ENCODE measurements around the gene PLAC1.

PLAC1 gene

DNA sequence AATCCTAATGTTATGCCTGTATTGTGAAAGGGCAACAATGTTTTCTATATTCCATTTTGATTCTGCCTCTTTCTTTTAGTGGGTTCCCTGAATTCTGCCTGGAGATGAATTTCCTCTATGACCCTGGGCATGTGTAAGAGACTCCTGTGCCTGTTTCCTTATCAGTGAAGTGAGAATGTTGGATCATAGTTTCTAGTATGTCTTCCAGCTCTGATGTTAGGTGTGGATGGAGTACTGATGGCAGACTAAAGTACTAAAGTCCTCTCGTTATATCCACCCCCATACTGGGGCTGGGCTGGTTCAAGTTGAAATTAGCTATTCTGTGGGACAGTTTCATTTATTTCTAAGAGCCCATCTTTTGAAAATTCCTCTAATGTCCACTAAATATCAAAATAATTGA lies 29.6 kb downstream of the PLAC1 start:
- no peak for DNase-seq

DNA sequence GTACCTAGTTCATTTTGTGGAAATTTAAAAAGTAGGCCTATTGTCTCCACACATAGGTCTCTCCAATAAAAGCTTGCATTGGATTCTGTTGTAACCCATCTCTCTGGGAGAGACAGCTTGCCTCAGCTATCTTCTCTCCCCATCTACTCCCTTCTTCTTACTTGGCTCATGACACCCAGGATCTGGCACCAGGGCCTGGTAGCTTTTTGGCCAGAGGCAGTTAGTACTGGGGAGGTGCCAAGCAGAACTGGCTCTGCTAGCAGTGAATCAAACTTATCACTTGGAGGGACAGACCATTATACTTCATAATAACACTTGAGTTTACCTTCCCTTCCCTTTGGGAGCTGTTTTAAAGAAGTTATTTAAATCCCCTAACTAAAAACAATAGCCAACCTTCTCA lies 31.8 kb downstream of the PLAC1 start:
- DNase-seq: no peak

DNA sequence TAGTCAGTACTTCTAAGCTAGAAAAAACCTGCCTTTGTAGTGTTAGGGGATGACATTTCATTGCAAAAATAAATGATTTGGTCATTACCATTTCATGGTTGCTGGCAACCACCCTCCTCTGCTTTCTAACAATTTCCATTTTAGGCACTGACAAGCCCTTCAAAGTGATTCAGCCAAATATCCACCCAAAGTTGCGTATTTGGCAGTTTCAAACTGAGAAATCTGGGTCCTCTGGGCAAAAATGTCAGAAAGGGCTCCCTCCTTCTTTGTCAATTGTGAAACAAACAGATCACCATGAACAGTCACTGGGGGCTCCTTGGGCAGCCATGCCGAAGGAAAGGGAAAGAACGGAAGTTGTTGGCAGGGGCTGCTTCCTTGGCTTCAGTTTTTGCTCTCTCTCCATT lies 33.0 kb downstream of the PLAC1 start:
- DNase-seq: no peak

DNA sequence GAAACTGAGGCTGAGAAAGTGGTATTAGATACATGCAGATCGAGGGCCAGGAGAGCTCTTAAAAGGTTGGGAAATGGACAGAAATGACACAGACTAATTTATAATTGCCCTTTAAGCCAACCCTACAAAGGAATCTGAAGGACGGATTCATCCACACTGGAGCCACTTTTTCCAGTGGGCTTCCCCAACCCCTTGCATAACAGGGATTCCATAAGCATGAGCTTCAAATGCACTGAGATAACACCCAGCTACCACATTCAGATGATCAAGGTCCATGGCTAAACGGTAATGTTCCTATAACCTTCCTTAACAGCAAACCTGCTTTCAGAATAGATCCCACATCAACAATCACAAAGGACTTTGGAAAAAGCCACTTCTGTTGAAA lies 34.2 kb downstream of the PLAC1 start:
- no peak for DNase-seq

DNA sequence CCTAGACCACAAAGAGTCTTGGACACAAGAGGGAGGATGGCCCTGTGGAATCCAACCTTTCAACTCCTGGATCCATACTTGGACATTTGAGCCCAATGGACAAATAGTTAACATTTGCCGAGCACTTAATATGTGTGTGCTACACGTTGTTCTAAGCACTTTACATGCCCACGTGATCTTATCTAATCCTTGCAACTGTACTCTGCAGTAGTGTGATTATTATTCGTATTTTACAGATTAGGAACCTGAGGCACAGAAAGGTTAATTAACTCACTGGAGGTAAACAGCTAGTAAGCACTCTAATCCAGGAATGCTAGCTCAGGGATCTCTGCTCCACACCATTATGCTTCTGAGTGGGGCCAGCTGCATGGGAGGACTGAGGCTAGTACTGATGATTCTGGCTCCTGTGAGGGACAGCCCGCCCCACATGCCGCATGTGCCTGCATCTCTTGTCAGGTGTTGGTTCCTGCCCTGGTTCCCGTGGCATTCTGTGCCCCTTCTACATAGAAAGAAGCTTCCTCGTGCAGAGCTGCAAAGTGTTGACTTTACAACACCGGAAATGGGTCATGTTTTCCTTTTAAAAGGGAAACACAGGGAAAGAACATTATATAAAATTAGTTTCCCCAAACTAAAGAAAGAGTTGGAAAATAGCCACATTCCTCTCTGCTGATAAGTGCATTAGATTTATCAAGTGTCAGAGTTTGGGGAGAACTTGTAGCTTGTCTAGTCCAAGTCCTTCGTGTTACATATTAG lies 34.8 kb downstream of the PLAC1 start:
- DNase-seq: no peak

DNA sequence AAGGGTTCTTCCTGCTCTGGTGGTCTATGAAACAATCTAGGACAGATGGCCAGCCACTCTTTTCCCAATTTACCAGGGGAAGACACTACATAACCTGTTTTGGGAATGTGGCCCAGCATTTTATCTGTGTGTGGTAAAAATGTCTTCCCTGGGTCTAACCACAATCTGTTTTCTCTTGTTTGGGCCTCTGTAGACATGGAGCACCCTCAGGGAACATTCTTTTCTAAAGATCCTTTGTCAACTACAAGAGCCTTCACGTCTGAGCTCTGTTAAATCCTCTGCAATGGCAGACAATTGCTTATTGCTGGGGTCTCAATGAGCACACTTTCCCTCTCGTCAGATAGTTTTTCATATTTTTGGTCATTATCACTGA lies 35.5 kb downstream of the PLAC1 start:
- no peak for DNase-seq

DNA sequence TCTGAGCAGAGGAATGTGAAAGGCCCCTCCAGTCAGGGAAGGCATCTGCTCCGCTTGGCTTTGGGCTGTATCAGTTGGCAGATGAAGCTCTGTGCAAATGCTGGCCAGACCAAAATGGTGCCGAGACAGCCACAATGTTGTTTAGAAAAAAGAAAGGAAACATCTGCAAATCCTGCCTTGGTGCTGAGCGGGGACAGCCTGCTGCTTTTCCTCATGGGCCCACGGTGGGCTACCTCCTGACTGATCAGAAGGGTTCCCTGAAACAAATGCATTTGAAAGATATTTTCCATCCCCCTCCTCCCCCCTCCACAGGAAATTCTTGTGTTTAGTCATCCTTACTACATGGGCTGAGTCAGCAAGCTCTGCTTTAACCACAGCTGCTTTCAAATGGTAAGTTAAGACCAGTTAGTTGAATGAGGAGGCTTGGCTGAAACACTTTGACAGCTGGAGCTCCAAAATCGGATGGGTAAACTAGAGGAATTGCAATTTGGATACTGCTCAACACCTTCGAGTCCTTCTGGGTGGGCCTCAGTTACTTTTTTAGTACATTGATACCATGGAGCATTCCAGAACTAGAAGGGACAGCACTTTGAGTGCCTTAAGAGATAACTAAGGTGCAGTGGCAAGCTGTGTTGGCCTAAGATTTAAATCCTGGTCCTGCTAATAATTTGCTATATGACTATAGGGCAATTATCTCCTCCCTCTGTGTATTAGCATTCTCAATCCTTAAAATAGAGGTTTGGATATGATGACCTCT lies 36.0 kb downstream of the PLAC1 start:
- DNase-seq: no peak

DNA sequence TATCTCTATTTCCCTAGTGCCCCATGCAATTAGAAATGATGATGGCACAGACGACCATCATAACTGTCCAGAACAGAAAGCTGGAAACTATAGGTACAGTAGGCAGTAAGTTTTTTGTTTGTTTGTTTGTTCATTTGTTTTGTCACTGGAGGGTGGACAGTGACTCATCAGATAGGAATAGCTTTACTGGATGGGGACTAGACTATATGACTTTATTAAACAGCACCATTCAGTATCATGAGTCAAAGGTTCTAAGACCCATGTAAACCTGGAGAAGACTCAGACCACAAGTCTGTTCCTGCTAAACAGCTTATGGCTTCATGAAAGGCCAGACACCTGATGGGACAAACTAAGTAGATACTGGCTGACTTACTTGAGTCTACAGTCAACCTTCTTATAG lies 38.4 kb downstream of the PLAC1 start:
- DNase-seq: no peak

DNA sequence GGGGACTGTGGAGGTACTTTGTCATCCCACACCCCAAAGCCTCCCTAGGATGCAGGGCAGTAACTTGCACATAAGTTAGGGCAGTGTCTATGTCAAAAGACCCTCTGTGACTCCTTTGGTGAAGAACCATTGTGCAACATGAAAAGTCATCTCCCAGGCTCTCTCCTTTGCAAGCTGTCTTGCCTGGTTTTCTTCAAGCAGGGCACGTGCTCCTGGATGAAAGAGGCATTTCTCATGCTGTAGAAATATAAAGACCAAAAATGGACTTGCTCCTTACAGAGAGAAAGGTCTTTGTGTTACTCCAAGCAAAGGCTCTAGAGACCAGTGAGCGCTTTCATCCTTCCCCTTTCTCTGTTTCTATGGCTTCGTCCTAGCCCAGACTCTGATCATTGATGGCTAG lies 44.9 kb downstream of the PLAC1 start:
- no peak for DNase-seq

DNA sequence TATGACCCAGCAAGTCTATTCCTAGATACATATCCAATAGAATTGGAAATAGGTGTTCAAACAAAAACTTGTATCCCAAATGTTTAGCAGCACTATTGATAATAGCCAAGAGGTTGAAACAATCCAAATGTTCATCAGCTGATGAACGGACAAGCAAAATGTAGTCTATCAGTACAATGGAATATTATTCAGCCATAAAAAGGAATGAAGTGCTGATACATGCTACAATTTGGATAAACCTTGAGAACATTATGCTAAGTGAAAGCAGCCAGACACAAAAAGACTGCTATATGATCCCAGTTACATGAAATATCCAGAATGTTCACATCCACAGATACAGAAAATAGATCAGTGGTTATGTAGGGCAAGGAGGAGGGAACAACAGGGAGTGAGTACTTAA lies 50.1 kb downstream of the PLAC1 start:
- no peak for DNase-seq

DNA sequence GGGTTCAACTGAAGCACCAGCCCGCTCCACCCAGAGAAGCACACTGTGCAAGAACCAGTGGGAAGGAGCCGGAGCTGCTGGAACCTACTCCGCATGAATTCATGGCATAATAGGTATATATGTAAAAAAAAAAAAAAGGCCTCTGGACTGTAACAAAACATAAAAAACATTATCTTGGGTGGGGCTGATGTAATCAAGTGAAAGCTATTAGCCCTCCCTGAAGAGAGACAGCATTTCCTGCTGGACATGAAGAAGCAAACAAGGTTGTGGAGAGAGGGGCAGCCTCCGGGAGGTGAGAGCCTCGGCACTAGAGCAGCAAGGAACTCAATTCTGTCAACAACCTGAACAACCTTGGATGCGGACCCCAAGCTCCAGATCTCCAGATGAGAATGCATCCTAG lies 50.7 kb downstream of the PLAC1 start:
- no peak for DNase-seq

DNA sequence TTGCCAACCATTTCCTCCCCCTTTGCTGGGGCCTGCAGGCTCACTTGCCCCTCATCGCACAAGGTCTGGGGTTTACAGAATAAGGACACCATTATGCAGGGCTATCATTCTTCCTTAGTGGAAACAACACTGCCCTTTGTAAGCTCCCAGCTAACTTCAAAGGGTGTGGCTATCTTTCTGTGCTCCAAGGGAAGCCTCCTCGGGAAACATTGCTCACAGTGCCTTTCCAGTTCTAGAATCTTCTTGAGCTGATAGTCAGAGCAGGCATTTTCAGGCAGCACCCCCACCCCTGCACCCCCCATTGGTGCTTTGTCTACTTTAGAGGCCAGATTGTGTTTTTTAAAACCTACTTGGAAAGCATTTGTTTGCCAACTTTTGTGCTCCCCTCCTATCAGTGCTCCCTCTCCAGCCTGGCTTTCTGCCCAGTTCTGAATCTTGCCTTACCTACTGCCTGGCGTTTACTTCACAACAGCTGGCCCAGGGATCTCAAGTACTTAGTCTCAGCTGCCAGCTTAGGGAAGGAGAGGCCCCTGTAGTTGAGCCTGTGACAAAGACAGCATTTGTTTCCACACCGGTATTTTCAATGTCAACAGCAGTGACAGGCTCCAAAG lies 53.5 kb downstream of the PLAC1 start:
- DNase-seq: no peak

DNA sequence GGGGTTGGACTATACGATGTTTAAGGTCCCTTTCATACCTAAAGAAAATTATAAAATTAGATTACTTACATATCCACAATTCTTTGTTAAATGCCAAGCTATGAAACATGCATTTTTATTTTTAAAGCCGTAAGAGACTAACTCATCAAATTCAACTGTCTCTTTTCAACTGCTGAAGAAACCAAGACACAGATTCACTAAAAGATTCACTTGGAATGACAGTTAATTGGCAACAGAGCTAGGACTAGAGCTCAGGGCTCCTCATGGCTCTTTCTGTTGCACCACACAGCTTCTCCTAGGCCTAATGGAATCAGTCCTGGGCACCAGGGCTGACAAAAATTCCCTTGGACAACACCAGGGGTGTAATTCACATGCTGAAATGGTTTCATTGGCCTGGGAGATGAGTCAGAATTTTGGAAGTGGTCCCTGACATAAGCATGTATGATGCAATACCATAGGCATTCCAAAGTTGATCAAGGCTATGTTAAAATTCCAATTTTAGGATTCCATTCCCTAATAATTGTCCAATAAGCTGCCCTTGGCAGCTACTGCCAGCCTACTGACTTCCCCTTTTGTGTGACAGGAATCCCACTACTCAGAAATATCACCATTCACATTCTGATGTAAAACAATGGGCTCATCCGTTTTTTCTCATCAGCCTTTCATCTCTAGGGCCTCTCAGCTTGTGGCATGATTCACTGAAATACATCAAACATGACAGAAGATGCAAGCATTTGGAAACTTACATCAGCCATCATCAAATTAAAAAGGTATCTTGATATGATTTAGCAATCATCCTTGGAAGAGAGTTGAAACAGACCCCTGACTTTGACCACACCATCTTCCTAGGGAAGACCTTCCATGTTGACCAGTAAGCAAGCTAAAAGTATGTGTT lies 54.2 kb downstream of the PLAC1 start:
- no peak for DNase-seq

DNA sequence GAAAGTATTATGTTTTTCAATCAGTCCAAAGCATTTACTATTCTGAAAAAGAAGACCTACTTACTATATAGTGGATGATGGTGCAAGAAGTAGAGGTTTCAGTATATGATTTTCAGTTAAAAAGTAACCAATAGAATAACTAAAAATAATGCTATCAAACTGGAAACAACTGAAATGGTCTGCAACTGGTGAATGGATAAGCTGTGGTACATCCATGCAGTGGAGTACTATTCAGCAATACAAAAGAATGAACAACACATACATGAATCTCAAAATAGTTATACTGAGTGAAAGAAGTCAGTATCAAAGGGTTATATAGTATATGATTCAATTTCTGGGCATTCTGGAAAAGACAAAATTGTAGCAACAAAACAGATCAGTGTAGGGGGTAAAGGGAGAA lies 55.9 kb downstream of the PLAC1 start:
- DNase-seq: no peak

DNA sequence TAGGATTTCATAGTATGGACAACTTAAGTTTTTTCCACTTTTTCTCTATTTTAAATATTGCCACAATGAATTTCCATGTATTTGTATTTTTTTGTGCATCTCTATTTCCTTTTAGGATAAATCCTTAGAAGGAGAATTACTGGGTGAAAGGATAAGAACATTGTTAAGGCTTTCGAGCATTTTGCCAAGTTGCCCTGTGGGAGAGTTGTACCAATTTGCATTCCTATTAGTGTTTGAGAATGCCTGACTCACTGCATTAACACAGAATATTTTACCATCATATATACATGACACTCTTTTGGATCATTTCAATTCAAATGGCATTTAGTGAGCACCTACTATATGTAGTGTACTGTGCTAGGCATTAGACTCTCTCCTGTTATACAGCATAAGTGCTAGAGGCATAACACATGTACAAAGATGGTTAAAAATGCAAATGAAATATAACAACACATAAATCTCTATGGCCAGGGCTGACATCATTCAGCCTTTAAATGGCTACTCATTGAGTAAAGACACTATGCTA lies 57.0 kb downstream of the PLAC1 start:
- no peak for DNase-seq

DNA sequence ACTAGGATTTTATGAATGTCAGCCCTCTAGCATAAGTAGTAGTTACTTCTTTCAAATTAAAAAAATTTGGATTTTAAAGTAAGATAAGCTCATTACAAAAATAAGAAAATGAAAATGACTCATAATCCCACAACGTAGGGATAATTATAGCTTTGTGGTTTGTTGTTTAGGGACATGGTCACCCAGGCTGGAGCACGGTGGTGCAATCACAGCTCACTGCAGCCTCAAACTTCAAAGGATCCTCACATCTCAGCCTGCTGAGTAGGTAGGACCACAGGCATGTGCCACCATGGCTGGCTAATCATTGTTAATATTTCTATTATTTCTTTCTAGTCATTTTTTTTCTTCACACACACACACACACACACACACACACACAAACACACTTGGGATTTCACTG lies 57.6 kb downstream of the PLAC1 start:
- DNase-seq: no peak

DNA sequence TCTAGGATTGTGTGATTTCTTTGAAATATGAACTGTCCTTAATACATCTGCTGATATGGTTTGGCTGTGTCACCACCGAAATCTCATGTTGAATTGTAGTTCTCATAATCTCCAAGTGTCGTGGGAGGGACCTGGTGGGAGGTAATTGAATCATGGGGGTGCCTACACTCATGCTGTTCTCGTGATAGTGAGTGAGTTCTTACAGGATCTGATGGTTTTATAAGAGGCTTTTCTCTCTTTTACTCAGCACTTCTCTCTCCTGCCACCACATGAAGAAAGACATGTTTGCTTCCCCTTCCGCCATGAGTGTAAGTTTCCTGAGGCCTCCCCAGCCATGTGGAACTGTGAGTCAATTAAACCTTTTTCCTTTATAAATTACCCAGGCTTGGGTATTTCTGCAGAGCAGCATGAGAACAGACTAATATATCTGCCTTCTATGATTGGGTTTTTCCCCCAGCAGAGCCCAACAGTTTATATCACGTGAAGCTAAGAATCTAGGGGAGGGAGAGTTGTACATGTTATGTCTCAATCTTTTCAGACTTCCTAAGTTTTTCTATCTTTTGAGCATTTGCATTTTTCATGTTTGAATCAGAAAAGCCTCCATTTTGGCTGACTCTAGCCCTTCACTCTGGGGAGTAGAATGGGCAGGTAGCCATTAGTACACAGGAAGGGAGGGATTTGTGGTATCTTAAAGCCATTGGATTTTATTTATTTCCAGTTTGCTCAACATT lies 58.9 kb downstream of the PLAC1 start:
- no peak for DNase-seq

DNA sequence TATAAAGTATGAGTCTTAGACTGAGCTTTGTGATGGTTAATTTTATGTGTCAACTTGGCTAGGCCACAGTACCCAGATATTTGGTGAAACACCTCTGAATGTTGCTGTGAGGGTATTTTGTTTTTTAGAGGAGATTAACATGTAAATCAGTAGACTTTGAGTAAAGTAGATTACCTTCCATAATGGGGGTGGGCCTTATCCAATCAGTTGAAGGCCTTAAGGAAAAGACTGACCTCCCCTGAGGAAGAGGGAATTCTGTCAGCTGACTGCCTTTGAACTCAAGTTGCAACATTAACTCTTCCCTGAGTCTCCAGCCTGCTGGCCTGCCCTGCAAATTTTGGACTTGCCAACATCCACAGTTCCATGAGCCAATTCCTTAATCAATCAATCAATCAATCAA lies 66.0 kb downstream of the PLAC1 start:
- DNase-seq: no peak

DNA sequence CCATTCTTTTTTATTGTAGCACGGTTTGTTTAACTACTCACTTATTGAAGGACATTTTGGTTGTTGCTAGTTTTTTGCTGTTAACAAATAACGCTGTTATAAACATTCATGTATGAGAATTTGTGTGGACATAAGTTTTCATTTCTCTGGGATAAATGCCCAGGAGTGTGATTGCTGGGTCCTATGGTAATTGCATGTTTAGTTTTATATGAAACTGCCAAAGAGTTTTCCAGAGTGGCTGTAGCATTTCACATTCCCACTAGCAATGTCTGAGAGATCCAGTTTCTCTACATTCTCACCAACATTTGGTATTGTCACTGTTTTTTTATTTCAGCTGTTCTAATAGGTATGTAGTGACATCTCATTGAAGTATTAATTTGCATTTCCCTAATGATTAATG lies 66.8 kb downstream of the PLAC1 start:
- DNase-seq: no peak

DNA sequence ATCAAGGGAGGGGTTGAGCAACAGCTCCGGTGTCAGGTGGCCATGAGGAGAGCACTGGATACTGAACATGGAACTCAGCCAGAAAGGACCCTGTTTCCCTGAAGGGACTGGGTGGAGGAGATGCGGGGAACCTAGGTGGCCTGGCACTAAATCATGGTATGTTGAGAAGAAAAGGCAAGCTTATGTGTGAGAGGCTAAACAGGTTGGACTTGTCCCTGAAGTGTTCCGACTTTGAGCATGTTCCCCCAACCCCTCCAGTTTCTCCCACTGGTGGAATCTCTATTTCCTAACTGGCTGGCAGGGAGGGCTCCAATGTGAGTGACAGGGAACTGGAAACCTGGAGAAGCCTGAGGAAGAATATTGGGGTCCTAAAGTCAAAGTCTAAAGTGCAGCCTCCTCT lies 69.5 kb downstream of the PLAC1 start:
- DNase-seq: no peak

DNA sequence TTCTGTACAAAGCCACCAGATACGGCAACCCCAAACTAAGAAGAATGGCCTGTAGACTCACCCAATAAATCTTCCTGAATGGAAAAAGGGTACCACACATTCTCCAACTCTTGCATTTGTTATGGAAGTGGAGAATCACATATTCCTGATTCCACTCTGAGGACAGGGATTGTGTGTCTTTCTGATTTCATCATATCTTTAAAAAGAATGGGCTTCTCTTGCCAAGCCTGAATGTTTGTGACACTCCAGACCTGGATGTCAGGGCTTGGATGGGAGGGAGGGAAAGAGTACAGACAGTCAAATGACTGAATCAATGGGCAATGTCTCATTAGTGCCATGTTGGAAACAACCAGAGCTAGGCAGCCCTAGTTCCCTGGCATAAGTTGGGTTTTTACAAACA lies 77.4 kb downstream of the PLAC1 start:
- DNase-seq: no peak

DNA sequence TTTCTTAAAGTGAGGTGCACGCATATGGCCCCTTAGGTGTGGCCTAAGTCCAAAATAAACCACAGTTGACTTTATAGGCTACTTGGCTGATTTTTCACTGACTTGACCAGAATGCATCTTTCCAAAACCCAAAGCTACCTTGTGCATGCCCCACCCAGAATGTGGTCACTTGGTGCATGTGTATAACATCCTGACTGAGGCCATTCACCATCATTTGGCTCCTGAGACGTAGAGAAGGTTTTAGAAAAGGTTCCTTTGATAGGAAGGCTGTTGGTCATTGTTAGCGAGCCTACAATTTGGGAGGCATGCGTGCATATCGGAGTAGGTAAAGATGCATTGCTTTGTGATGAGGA lies 84.6 kb downstream of the PLAC1 start:
- DNase-seq: no peak
